Stimulated activated CD4-positive, alpha-beta T cell treated with anti-CD3 and anti-CD28 coated beads, Interleukin-4, amount 100 ng/mL, for 1 hour (primary cell): Measurements from ENCODE around the gene RWDD3.

ENCODE experiments used
- DNase-seq: peaks from one replicate; pipeline ENCODE4 v3.0.0-alpha.2; 2020

The RWDD3 gene

DNA sequence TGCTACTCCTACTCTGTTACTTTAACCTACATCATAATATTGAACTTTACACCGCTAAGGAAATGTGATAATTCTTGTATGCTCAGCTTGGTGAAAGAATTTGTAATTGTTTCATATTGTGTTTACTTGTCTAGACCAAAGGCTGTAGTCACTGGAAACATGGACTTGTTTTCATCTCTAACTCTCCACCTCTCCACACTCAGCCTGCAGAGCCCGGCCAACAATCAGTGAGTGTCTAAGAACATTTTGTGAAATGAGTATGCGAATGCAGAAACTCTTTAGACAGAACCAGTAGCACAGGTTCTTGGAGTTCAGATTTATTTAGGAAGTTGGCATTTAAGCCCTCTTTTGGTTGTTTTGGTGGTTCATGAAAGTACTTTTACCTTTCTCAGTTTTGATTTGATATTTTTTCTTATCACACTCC is 3.2 kb upstream of the RWDD3 start:
- DNase-seq: no peak

DNA sequence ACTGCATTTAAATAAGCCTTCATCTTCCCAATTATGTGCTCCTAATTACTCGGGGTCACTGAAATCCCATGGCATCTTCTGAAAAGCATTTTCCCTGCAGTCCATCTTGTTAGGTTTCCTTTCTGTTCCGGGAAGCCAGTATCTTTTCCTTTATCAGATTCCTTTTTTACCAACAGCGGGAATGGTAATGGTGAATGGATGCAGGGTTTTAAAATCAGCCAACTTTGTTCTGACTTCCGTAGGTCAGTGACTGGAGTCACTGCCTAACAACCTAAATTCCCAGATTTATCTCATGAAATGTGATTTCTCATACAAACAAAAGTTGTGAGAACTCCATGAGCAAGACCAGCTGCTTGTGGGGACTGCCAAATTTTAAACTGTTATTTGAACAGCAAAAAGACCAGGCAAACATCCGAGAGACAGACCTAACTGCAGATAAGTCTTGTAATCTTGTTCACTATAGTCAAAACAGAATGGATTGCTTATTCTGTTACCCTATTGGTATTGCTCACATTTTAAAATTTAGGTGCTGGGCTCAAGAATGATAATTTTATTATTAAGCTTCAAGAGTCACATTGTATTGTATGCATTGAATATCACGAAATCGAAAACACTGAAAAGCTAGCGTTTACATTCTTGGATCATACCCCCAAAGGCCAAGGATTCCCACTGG is 1.2 kb upstream of the RWDD3 start:
- no peak for DNase-seq

DNA sequence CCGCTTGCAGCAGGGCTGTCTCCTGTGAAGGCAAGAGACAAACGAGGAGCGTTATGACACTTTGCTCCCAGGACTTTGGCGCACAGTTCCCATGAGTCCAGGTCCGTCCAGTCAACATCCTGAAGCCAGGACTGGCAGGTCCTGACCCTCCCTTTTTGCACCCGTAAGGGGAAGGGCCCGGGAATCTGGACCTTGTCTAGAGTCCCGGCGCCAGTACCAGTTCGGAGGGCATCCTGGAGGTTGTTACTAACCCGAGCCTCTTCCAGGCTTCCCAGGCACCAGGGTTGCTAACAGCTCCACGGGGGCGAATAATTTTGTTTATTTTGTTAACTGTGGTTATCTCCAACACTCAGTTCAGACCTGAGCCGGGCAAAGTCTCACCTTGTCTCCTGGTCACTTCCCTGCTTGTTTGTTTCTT is 682 bp upstream of the RWDD3 start:
- no peak for DNase-seq

DNA sequence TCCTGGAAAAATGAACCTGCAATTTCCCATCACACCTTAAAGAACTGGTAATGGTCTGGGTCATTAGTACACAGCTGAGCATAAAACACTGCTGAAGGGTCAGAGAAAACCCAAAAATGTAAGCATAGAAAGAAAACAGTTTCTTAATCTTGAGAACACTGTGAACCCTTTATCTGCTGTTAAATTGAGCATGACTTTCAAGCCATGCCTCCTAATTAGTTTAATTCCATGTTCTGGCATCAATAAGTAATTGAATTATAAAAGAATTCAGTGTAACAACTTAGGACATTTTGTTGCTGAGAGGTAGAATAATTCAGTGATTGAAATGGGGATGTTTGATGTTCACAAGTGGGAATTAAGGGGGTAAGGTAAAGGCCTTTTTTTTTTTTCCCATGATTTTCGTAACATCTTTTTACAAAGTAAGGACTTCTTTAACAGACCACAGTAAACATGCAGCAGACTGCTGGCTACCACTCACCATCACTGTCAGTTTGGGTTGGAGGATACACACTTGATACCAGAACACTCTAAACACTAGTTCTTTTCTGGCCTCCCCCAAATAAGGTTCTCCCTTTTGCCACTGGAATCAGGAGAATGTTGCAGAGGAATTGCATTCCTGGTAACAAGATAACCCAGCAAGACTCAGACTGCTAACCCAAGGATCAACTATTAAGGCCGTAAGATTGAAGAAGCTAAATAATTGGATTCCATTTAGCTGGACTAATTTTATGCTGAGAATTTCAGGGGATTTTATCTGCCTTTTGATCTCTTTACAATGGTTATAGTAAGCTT is 3.0 kb downstream of the RWDD3 start:
- DNase-seq: no peak

DNA sequence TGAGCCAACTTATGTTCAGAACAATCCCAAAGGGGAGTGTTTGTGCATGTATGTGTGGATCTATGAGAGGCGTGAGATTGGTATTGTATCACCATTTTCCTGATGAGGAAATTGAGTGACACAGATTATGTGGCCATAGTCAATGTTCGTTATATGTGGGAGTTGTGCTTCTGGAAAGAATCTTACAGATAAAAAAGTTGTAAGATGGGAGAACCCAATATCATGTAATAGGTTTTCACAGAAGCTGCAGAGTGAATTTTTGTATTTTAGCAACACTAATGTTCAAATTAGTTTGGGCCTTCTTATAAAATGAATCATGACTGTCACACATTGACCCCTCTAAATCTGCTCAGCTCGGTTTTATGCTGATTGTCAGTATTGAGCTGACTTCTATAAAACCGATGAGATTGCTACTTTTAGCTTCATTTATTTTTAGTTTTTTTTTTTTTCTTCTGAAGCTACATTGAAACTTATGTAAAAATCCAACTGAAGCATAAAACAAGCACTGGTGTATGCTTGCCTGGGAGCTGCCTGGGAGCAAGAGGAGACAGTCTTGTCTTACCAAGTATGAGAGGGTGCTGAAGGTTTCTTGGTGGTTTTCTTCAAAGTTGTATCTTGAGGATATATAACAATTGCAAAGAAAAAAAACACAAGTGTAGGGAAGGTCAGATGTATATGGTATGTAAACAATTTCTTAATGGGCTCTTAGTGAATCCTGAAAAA is 4.1 kb downstream of the RWDD3 start:
- no peak for DNase-seq

DNA sequence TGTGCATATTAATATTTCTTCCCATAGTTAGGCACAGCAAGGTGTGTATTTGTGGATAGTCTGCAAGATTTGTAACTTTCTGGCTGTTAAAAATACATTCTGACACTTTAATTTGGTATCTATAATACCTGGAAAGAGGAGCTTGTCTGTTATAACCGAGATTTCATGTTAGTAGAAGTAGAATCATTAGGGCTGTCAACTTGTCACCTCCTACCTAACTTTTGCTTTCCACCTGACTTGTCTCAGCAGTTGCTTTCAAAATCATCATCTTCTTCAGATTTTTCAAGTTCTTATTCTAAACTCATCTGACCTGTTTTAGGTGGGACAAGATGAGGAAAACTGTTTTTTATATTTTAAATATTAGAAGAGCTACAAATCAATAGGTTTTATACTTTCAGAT is 11.0 kb downstream of the RWDD3 start:
- no peak for DNase-seq

DNA sequence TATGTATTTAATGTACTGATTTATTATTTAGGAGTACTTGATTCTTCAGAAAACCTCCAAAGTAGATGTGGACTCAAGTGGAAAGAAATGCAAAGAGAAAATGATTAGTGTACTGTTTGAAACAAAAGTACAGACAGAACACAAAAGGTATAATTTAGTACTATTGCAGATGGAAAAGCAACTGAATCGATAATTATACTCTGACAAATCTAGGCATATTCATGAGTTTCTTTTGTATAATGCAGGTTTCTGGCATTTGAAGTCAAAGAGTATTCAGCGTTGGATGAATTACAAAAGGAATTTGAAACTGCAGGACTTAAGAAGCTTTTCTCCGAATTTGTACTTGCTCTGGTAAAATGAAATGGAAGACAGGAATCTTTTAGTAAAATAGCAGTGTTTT is 12.5 kb downstream of the RWDD3 start:
- DNase-seq: no peak

DNA sequence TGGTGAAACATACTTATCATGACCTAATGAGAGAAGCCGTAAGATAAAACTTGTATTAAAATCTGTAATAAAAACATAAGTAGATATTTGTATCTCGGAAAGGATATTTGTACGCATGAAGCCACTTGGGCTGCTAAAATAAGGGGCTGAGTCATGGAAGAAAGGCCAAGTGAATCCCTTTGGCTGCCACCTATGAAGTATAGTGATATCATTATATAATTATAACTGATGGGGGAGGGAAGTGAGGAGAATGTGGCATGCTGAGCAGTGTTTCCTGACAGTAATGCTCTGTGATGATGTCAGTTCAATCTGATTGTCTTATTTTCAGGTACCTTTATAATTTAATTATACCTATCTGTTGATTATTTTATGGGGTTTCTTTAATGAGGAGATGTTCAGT is 13.6 kb downstream of the RWDD3 start:
- no peak for DNase-seq

DNA sequence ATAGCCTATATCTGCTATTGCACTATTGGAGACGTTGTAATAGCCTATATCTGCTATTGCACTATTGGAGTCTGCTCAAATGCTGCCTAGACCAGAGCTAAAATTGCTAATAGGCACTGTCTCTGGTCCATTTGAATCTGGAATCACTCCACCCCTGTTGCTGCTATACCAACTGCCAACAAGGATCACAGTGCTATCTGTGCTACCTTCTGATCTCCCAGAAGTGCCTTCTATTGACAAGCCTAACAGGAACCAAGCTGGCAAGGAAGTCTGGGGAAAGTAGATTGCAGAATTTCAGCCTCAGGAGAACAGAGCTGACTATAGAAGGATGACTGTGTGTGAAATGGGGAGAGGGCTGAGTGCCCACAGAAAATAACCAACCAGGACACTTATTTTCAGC is 15.9 kb downstream of the RWDD3 start:
- DNase-seq: no peak

DNA sequence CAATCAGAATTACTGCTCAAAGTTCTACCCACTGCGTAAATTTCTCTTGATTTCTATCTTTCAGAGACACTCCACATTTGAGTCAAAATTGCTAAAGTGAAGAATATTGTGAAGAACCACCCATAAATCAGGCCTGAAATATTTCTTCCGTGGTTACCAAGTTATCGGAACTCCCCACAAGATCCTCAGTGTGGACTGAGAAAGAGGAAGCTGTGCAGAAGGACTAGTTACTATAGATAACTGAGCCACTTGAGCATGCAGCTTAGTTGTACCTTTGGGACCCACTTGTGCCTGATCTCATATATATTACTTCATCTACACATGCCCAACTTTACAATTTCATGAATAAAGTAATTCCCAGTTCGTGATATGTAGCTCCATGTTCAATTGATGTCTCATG is 18.4 kb downstream of the RWDD3 start:
- DNase-seq: no peak

DNA sequence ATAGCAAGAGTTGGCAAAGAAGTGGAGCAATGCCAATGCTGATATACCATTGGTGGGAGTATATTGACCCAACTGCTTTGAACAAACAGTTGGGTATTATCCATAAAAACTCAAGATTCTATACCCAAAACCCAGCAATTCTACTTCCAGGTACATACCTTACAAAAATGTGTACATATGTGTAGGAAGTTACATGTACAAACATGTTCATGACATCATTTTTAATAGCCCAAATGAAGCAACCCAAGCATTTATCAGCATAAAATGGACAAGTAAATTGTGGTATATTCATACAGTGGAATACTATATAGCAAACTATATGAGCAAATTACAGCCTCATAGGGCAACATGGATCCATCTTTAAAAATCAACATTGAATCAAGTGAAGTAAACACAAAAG is 20.9 kb downstream of the RWDD3 start:
- DNase-seq: no peak

DNA sequence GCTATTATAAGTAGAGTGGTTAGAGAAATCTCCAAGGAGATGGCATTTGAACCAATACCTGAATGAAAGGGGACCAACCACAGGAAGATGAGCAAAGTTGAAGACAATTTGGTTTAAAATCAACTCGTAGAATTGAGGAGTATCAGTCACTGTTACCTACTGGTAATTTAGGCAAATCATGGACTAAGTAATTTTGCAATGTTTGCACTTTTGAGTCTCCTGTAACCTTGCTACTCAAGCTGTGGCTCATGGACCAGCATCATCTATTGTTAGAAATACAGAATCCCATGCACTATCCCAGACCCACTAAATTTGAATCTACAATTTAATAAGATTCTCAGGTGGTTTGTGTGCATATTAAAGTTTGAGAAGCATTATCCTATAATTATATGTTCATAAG is 21.8 kb downstream of the RWDD3 start:
- no peak for DNase-seq

DNA sequence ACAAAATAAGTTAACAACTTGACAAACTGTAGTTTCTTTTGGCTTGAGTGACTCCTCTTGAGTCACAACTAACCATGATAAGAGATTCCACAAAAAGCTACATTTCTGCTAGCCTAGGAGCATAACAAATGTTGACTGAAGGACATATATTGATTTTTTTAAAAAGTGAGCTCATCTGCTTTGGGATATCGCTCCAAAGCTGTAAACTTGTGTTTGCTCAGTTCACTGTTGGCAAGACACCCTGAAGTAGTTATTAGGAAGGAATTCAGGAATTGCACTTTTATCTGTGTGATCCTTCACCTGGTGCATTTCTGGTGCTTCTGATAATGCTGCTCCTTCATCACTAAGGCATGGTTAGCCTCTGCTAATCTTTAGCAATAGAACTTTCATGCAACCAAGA is 23.7 kb downstream of the RWDD3 start:
- no peak for DNase-seq

DNA sequence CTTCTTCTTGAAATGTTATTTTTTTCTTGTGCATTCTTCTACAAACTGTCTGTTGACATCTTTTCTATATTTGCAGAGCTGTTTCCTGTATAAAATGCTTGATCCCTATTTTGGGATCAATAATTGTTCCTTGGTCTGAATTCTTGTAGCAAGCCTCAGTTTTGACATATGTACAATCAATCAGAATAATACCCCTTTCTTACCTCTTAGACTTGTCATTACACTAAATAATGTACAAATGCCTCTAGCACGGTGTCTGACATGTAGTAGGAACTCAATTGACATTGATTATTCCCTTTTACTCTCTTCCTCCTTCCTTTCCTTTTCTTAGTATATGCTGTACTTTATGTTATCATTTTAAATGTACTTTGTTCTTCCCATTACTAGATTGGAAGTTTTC is 25.2 kb downstream of the RWDD3 start:
- no peak for DNase-seq

DNA sequence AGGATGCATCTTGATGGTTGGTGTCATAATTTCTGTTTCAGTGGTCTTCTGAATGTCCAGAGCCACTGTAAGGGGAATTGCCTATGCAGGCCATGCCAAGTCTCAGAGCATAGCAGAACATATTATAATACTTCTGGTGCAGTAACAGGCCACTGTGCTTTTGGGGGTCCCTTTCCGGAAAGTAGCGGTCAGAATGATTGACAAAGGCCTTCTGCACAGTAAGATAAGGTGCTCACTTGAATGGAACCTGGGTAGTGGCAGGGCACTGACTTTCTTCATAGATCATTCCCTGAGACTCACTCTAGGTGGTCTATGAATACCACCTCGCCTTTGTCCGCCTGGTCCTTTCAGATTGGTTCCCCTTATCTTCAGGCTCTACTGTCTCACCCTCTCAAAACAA is 28.9 kb downstream of the RWDD3 start:
- no peak for DNase-seq

DNA sequence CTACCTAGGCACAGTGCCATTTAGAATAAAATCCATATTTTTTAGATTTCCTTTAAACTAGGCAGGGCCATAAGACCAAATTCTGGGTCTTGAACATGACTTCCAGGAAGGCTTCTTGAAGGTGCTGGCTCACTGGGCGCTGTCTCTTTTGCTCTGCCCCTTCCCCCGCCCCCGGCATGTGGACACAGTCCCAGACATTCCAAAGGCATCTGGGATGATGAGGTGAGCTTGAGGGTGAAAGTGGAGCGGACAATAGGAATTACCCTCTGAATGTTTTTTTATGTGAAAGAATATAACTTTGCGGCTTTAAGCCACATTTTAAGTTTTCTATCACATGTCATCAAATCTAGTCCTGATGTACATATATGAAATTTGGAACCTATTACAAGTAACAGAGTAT is 29.4 kb downstream of the RWDD3 start:
- DNase-seq: no peak

DNA sequence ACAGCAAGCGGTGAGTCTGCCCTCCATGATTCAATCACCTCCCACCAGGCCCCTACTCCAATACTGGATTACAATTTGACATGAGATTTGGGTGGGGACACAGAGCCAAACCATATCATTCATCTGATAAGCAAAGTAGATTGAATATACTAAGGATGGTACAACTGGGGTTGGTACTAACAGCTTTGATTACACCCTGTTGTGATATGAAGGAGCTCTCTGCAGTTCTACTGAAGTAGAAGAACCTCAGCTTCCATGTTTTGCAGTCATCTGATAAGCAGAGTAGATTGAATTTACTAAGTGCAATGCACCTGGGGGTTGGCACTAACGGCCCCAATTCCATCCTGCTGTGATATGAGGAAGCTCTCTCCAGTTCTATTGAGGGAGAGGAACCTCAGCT is 31.1 kb downstream of the RWDD3 start:
- no peak for DNase-seq

DNA sequence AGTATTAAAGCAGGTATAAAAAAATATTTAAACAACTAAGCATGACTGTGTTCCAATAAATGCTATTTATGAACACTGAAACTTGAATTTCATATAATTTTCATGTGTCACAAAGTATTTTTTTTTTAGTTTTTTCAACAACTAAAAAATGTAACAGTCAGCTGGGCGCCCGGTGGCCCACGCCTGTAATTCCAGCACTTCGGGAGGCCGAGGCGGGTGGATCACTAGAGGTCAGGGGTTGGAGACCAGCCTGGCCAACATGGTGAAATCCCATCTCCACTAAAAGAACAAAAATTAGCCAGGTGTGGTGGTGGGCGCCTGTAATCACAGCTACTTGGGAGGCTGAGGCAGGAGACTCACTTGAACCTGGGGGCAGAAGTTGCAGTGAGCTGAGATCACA is 42.4 kb downstream of the RWDD3 start:
- no peak for DNase-seq

DNA sequence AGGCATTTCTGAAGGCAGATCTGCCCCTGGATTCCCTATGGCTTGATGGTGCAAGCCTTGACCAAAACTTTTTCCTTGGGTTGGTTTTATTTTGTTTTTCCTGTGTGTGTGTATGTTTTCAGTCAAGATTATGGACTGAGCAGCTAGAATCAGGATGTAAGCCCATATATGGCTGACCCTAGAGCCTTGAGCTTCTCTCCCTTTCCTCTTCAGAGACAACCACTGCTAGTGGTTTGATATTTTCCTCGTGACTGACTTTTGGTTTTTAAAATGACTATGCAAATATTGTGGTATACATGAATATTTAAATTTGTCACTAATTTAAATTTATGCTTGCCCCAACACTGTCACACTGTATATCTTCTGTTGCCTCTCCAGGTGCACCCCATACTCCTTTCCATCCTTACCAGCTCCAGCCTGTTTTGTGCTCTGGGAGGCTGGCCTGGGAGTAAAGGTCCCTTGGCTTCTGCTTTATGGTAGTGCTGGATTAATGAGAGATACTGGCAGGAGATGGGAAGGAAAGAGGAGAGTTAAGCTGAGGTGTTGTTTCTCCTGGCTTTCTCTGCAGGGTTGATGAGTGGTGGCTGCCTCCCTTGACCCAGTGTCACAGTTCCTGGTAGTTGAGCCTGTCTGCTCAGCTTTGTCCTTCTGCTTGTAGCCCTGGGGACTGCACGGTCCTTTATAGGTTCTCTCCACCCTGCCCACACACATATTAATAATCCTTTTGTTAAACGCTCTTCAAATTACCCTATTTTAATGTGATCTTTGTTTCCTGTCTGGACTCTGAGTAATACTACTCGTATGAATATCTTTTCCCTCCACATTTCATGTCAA is 44.4 kb downstream of the RWDD3 start:
- DNase-seq: no peak

DNA sequence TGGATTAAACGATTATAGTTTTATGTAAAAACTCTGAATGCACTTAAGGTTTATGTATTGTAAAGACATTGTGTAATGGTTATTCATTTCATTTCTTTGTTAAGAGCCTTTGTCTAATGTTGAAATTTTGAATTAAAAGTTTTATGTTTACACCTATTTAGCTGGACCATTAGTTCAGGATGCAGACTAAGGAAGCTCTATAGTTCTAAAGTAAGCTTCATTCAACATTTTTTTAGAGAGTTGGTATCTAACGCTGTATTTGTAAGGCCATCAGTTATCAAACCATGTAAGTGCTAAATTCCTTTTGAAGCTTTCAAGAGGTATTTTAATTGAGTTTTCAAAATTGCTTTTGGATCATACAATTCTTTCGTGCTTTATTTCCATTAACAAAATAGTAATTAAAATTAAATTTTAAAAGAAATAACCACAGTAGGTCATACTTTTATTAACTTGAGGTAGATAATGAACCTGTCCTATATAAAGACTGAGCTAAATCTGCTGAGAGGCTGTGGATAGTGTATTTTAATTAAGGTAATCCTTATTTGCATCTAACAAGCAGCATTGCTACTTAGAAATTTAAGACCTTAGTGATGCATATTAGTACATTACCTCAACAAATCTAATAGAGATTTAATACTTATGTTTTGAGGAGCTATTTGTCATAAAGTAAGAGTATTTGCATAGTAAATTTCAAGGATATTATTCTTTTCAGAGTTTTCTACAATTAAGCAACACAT is 47.9 kb downstream of the RWDD3 start:
- DNase-seq: no peak

DNA sequence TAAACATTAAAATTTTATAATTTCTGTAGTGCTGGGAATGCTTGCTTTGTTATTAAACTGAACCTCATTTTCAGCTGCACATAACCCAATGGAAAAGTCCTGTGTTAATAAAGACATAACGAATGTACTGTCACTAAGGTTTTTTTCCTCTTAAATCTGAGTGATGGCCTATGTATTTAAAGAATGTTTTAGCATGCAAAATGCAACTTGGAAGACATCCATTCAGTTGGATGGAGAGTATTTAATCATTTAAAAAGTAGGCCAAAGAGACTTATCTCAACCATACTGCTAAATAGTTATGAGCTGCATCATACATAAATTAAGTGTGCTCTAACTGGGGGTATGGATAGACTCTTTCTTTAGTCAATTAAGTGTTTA is 48.5 kb downstream of the RWDD3 start:
- DNase-seq: no peak

DNA sequence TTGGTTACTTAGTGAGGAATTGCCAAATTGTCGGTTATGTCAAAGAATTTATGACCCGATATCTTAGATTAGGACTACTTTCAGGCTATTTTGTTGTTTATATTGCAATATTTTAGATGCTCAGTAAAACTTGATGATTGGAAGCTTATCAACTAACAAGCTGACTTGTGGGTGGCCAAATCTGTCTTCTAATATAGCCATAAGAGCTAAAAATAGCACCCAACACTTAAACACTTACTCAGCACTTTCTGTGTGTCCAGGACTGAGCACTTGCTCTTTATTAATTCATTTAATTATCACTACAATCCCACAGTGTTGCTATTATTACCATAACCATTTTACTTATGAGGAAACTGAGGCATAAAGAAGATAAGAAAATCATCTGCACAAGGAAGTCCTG is 50.4 kb downstream of the RWDD3 start:
- DNase-seq: no peak

DNA sequence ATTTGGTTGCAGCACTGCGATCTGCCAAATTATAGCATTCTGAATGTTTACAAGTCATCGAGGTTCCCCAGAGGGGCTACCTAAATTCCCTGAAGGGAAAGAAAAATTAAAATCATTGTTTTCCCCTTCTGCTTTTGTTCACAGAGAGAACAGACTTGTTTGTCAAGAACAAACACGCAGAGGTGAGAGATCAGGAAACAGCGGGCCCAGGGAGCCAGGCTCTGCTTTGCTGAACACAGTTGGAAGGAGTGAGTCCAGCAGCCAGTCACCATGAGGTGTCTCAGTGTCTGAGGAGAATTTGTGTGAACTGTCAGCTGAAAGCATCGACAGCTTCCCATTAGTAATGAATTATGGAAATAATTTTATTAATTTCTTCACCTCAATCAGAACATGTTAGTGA is 52.5 kb downstream of the RWDD3 start:
- DNase-seq: no peak
